Neural progenitor cell (in vitro differentiated cells): ENCODE measurements around the gene CGN. TPM values are rescaled to one million over a fixed set of nuclear protein-coding genes. Genes with fewer than 3 reads are reported as not detected.

Experiments used
- DNase-seq: peaks from one replicate; pipeline ENCODE4 v3.0.0-alpha.2; 2016; ENCODE audit warnings: low spot score
- H2AFZ ChIP-seq: fragments of 200-600 bp; sonication (generic); replicated peaks from 2 replicates; pipeline ENCODE4 v1.6.1; 2016; ENCODE audit warnings: antibody characterized with exemption
- H3F3A ChIP-seq: fragments of 200-600 bp; sonication (generic); 2 replicates; pipeline ENCODE4 v1.6.1; 2016; ENCODE audit warnings: antibody characterized with exemption, low read depth
- H3K27ac ChIP-seq: fragments of 200-600 bp; sonication (generic); 2 replicates; pipeline ENCODE4 v1.5.1; 2016; ENCODE audit warnings: mild to moderate bottlenecking
- H3K27me3 ChIP-seq: fragments of 200-600 bp; sonication (generic); 2 replicates; pipeline ENCODE4 v1.6.1; 2016; ENCODE audit warnings: mild to moderate bottlenecking, moderate library complexity
- H3K36me3 ChIP-seq: fragments of 200-600 bp; sonication (generic); 2 replicates; pipeline ENCODE4 v1.5.1; 2016
- H3K4me1 ChIP-seq: fragments of 200-600 bp; sonication (generic); 2 replicates; pipeline ENCODE4 v1.6.1; 2016; ENCODE audit warnings: mixed run types
- H3K4me2 ChIP-seq: fragments of 200-600 bp; sonication (generic); 2 replicates; pipeline ENCODE4 v1.6.1; 2016
- H3K4me3 ChIP-seq: fragments of 200-600 bp; sonication (generic); 2 replicates; pipeline ENCODE4 v1.5.1; 2016
- H3K79me2 ChIP-seq: fragments of 200-600 bp; sonication (generic); 2 replicates; pipeline ENCODE4 v1.6.1; 2016; ENCODE audit warnings: low read depth
- H3K9ac ChIP-seq: fragments of 200-600 bp; sonication (generic); 2 replicates; pipeline ENCODE4 v1.6.1; 2016
- H3K9me3 ChIP-seq: fragments of 200-600 bp; sonication (generic); 2 replicates; pipeline ENCODE4 v1.5.1; 2016; ENCODE audit warnings: low read depth
- H4K20me1 ChIP-seq: fragments of 200-600 bp; sonication (generic); 2 replicates; pipeline ENCODE4 v1.6.1; 2016; ENCODE audit warnings: low read depth
- H3K27ac Mint-ChIP-seq: 3 replicates; pipeline ENCODE4 v1.8.0; 2021; ENCODE audit warnings: mixed read lengths
- H3K27me3 Mint-ChIP-seq: 2 replicates; pipeline ENCODE4 v1.8.0; 2022; ENCODE audit warnings: low read depth, mild to moderate bottlenecking, inconsistent platforms, moderate library complexity, mixed read lengths; ENCODE audit not compliant: insufficient read depth
- H3K36me3 Mint-ChIP-seq: 3 replicates; pipeline ENCODE4 v1.8.0; 2021; ENCODE audit warnings: mixed read lengths
- H3K4me1 Mint-ChIP-seq: 3 replicates; pipeline ENCODE4 v1.8.0; 2021; ENCODE audit warnings: mixed read lengths
- H3K4me3 Mint-ChIP-seq: 3 replicates; pipeline ENCODE4 v1.8.0; 2021; ENCODE audit warnings: mild to moderate bottlenecking, moderate library complexity, mixed read lengths
- H3K9me3 Mint-ChIP-seq: 3 replicates; pipeline ENCODE4 v1.8.0; 2020; ENCODE audit warnings: mixed read lengths
- EZH2 ChIP-seq: fragments of 200-600 bp; sonication (generic); IDR thresholded peaks from 2 replicates; pipeline ENCODE4 v1.6.1; 2017; ENCODE audit warnings: antibody characterized with exemption, mild to moderate bottlenecking, moderate library complexity
- EZH2phosphoT487 ChIP-seq: fragments of 200-600 bp; sonication (generic); IDR thresholded peaks from 2 replicates; pipeline ENCODE4 v1.6.1; 2017; ENCODE audit warnings: antibody characterized with exemption
- total RNA-seq: library from RNA; depleted of rRNA; stranded (reverse); fragments of >200 nt; gene quantifications from 2 replicates; pipeline ENCODE4 v1.2.3, GENCODE V29; 2015; ENCODE audit warnings: low replicate concordance
- TF ChIP-seq, protein P1 (sequence below): fragments of 200-600 bp; sonication (generic); IDR thresholded peaks from 2 replicates; pipeline ENCODE4 v1.5.1; 2017; ENCODE audit warnings: antibody characterized with exemption, mild to moderate bottlenecking

Gene CGN
- total RNA-seq, 1 donor from 2014 or later, result 5.4 TPM

DNA sequence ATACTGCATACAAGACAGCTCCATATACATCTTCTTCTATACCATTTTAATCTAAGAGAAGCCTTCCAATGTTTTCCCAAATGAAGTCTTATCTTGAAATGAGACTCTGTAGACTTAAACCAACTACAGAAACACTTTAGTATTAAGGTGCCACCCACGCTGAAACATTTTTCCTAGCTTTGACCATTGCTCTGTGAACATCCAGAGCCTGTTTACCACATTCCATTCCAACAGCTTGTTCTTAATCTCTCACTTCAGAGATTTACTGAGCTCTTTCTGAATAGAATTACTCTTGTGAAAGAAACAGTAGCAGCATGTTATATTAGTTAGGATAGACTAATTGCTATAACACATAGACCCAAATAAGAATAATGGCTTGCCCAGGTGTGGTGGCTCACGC lies 32.3 kb upstream of the CGN start:
- H3K27me3 ChIP-seq, result peaks cover 4% of the 10 kb centered on the region
- no peak overlapping the region for H3K9ac ChIP-seq
- H2AFZ ChIP-seq, result no peak overlapping the region
- peaks cover 8% of the 10 kb centered on the region for H3K27me3 Mint-ChIP-seq
- no peaks in the 10 kb centered on the region for H4K20me1 ChIP-seq
- H3K4me3 ChIP-seq, result no peak overlapping the region
- no peaks in the 10 kb centered on the region for H3K79me2 ChIP-seq
- no peaks in the 10 kb centered on the region for H3K36me3 Mint-ChIP-seq
- H3F3A ChIP-seq, result peaks cover 8% of the 10 kb centered on the region
- H3K9me3 Mint-ChIP-seq, result peaks cover 5% of the 10 kb centered on the region
- H3K27ac Mint-ChIP-seq, result no peak overlapping the region
- H3K4me1 Mint-ChIP-seq, result no peaks in the 10 kb centered on the region
- DNase-seq, result no peak
- TF ChIP-seq, protein P1, sequence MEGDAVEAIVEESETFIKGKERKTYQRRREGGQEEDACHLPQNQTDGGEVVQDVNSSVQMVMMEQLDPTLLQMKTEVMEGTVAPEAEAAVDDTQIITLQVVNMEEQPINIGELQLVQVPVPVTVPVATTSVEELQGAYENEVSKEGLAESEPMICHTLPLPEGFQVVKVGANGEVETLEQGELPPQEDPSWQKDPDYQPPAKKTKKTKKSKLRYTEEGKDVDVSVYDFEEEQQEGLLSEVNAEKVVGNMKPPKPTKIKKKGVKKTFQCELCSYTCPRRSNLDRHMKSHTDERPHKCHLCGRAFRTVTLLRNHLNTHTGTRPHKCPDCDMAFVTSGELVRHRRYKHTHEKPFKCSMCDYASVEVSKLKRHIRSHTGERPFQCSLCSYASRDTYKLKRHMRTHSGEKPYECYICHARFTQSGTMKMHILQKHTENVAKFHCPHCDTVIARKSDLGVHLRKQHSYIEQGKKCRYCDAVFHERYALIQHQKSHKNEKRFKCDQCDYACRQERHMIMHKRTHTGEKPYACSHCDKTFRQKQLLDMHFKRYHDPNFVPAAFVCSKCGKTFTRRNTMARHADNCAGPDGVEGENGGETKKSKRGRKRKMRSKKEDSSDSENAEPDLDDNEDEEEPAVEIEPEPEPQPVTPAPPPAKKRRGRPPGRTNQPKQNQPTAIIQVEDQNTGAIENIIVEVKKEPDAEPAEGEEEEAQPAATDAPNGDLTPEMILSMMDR, result no peak
- TF ChIP-seq EZH2, result no peak
- TF ChIP-seq EZH2phosphoT487, result no peak
- H3K36me3 ChIP-seq, result no peaks in the 10 kb centered on the region
- H3K9me3 ChIP-seq, result no peaks in the 10 kb centered on the region
- H3K4me2 ChIP-seq, result no peak overlapping the region
- no peaks in the 10 kb centered on the region for H3K4me1 ChIP-seq
- no peak overlapping the region for H3K4me3 Mint-ChIP-seq
- no peak overlapping the region for H3K27ac ChIP-seq

DNA sequence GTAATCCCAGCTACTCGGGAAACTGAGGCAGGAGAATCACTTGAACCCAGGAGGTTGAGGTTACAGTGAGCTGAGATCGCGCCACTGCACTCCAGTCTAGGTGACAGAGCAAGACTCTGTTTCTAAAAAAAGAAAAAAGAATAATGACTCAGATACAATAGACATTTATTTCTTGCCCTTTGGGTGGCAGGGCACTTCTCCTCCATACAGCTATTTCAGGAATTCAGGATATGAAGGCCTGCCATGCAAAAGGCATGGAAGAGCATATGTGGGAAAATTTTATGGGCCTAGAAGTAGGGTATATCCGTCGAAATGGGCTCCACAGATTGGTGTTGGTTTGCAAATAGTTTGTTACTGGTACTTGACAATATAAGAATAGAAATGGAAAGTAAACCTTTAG lies 31.7 kb upstream of the CGN start:
- H3K4me1 Mint-ChIP-seq, result no peaks in the 10 kb centered on the region
- peaks cover 8% of the 10 kb centered on the region for H3K27me3 Mint-ChIP-seq
- H3K4me3 ChIP-seq, result no peak overlapping the region
- H3K4me1 ChIP-seq, result no peaks in the 10 kb centered on the region
- no peak overlapping the region for H2AFZ ChIP-seq
- H4K20me1 ChIP-seq, result no peaks in the 10 kb centered on the region
- no peak overlapping the region for H3K27ac Mint-ChIP-seq
- H3K9me3 Mint-ChIP-seq, result peaks cover 5% of the 10 kb centered on the region
- no peak for DNase-seq
- TF ChIP-seq EZH2, result no peak
- TF ChIP-seq, protein P1, result no peak
- no peak for TF ChIP-seq EZH2phosphoT487
- H3K4me3 Mint-ChIP-seq, result no peak overlapping the region
- no peak overlapping the region for H3K4me2 ChIP-seq
- H3K27ac ChIP-seq, result no peak overlapping the region
- H3K79me2 ChIP-seq, result no peaks in the 10 kb centered on the region
- no peak overlapping the region for H3K9ac ChIP-seq
- no peaks in the 10 kb centered on the region for H3K36me3 Mint-ChIP-seq
- no peaks in the 10 kb centered on the region for H3K27me3 ChIP-seq
- H3K36me3 ChIP-seq, result no peaks in the 10 kb centered on the region
- no peaks in the 10 kb centered on the region for H3K9me3 ChIP-seq
- peaks cover 8% of the 10 kb centered on the region for H3F3A ChIP-seq

DNA sequence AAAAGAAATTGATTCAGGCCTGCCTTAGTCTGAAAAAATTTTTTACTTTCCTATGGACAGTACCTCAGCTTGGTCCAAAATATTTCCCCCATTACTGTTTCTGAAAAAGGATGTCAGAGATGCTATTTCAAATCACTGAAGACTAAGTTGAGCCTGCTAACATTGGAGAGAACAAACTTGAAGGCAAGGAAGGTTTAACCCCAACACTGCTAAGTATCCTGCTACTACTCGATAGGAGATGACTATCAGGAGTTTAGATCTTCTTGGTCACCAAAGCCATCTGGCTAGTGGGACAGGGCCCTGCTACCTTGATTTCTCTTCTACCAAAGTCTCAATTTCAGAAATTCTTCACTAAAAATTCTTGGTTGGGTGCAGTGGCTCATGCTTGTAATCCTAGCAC lies 29.2 kb upstream of the CGN start:
- Histone ChIP-seq H3K4me2 (no peak overlapping the region), H3K36me3 (no peaks in the 10 kb centered on the region), H3K27me3 (no peaks in the 10 kb centered on the region), H3K79me2 (no peaks in the 10 kb centered on the region), H3K9me3 (no peaks in the 10 kb centered on the region), H3K9ac (no peak overlapping the region), H3F3A (peaks cover 5% of the 10 kb centered on the region), H3K27ac (no peak overlapping the region), H4K20me1 (no peaks in the 10 kb centered on the region), H3K4me1 (no peaks in the 10 kb centered on the region), H2AFZ (no peak overlapping the region), H3K4me3 (no peak overlapping the region)
- no peak for DNase-seq
- Mint-ChIP-seq H3K9me3 (peaks cover 5% of the 10 kb centered on the region), H3K36me3 (no peaks in the 10 kb centered on the region), H3K4me1 (no peaks in the 10 kb centered on the region), H3K4me3 (no peak overlapping the region), H3K27me3 (peaks cover 5% of the 10 kb centered on the region), H3K27ac (no peak overlapping the region)
- no peak for TF ChIP-seq EZH2phosphoT487

- TF ChIP-seq, protein P1, result peak; percentile 14
- no peak for TF ChIP-seq EZH2
- no peak for TF ChIP-seq EZH2phosphoT487
- no peaks in the 10 kb centered on the region for H3K36me3 ChIP-seq
- no peaks in the 10 kb centered on the region for H3K4me1 ChIP-seq
- no peaks in the 10 kb centered on the region for H3K4me1 Mint-ChIP-seq
- H3K27me3 ChIP-seq, result no peaks in the 10 kb centered on the region
- no peak overlapping the region for H2AFZ ChIP-seq
- H3K27me3 Mint-ChIP-seq, result peaks cover 2% of the 10 kb centered on the region
- no peak overlapping the region for H3K4me2 ChIP-seq
- no peak overlapping the region for H3K27ac ChIP-seq
- H3K9me3 ChIP-seq, result no peaks in the 10 kb centered on the region
- no peak overlapping the region for H3K9ac ChIP-seq
- no peak overlapping the region for H3K4me3 ChIP-seq
- H3K4me3 Mint-ChIP-seq, result no peak overlapping the region
- no peaks in the 10 kb centered on the region for H3K36me3 Mint-ChIP-seq
- peaks cover 2% of the 10 kb centered on the region for H3K9me3 Mint-ChIP-seq
- H3K79me2 ChIP-seq, result no peaks in the 10 kb centered on the region
- H3K27ac Mint-ChIP-seq, result no peak overlapping the region
- peak; percentile 41 for DNase-seq
- no peaks in the 10 kb centered on the region for H4K20me1 ChIP-seq
- peaks cover 5% of the 10 kb centered on the region for H3F3A ChIP-seq
Observed at GRCh38 chr1:151485685-151486255, 25.4 kb upstream of the CGN start.
